ENCODE results near the gene FGD2. TPM values are rescaled to one million over a fixed set of nuclear protein-coding genes. Genes with fewer than 3 reads are reported as not detected.

Gene FGD2
- total RNA-seq, 4 donors from 2014 or later, result 2.5 to 292 (median 34.9) TPM

GRCh38 chr6:37032239-37032638 is 26.8 kb downstream of the FGD2 start:
- H3K27ac ChIP-seq, result no peak overlapping the region
- no peak for DNase-seq
- H3K9me3 ChIP-seq, result no peaks in the 10 kb centered on the region
- no peak for TF ChIP-seq CTCF (IDR thresholded peaks at IDR 0.05)
- no peak for TF ChIP-seq POLR2A (IDR thresholded peaks at IDR 0.05)
- no peak overlapping the region for H3K4me3 ChIP-seq
- no peaks in the 10 kb centered on the region for H3K36me3 ChIP-seq
- no peaks in the 10 kb centered on the region for H3K27me3 ChIP-seq
- no peaks in the 10 kb centered on the region for H3K4me1 ChIP-seq

GRCh38 chr6:37033255-37033654 is 27.8 kb downstream of the FGD2 start:
- TF ChIP-seq CTCF (IDR thresholded peaks at IDR 0.05), result no peak
- no peak for TF ChIP-seq POLR2A (IDR thresholded peaks at IDR 0.05)
- Histone ChIP-seq H3K9me3 (no peaks in the 10 kb centered on the region), H3K4me1 (no peaks in the 10 kb centered on the region), H3K36me3 (no peaks in the 10 kb centered on the region), H3K4me3 (no peak overlapping the region), H3K27me3 (no peaks in the 10 kb centered on the region), H3K27ac (no peak overlapping the region)
- no peak for DNase-seq

- TF ChIP-seq POLR2A (IDR thresholded peaks at IDR 0.05), result no peak
- no peak for TF ChIP-seq CTCF (IDR thresholded peaks at IDR 0.05)
Measured at GRCh38 chr6:37033819-37034795, 28.7 kb downstream of the FGD2 start.

GRCh38 chr6:37036146-37036545 is 30.7 kb downstream of the FGD2 start:
- H3K4me1 ChIP-seq, result no peaks in the 10 kb centered on the region
- H3K27me3 ChIP-seq, result no peaks in the 10 kb centered on the region
- no peak for DNase-seq
- H3K9me3 ChIP-seq, result no peaks in the 10 kb centered on the region
- no peaks in the 10 kb centered on the region for H3K36me3 ChIP-seq
- no peak overlapping the region for H3K27ac ChIP-seq
- no peak overlapping the region for H3K4me3 ChIP-seq
- no peak for TF ChIP-seq CTCF (IDR thresholded peaks at IDR 0.05)
- no peak for TF ChIP-seq POLR2A (IDR thresholded peaks at IDR 0.05)

More at GRCh38 chr6:37033819-37034795, 28.7 kb downstream of the FGD2 start:
- Histone ChIP-seq H3K36me3 (no peaks in the 10 kb centered on the region), H3K4me3 (no peak overlapping the region), H3K9me3 (no peaks in the 10 kb centered on the region), H3K27me3 (no peaks in the 10 kb centered on the region), H3K27ac (no peak overlapping the region), H3K4me1 (no peaks in the 10 kb centered on the region)
- DNase-seq, result no peak

- Histone ChIP-seq H3K36me3 (no peaks in the 10 kb centered on the region), H3K4me1 (no peaks in the 10 kb centered on the region), H3K4me3 (no peak overlapping the region), H3K27me3 (no peaks in the 10 kb centered on the region), H3K27ac (no peak overlapping the region), H3K9me3 (no peaks in the 10 kb centered on the region)
- DNase-seq, result no peak
- TF ChIP-seq POLR2A (IDR thresholded peaks at IDR 0.05) (no peak), CTCF (IDR thresholded peaks at IDR 0.05) (no peak)
Measured at GRCh38 chr6:37038292-37039198, 33.1 kb downstream of the FGD2 start.
